B cell (primary cell): ENCODE data around the gene SEC24D. TPM values are rescaled to one million over a fixed set of nuclear protein-coding genes. Genes with fewer than 3 reads are reported as not detected.

ENCODE experiments used
- ATAC-seq: fragments of 200-7000 bp; cut with Tn5 transposase; one replicate; pipeline ENCODE4 v1.10.0; 2021; ENCODE audit warnings: low read depth, mild to moderate bottlenecking, moderate number of reproducible peaks, moderate library complexity
- CTCF ChIA-PET: fragments of 350-600 bp; sonication (Branson Sonifier 250); formaldehyde crosslinking; loops from one replicate; lab custom pipeline; 2021; ENCODE audit warnings: antibody characterized with exemption, inconsistent platforms; lab: Charles Lee
- POLR2A ChIA-PET: fragments of 350-600 bp; sonication (Branson Sonifier 250); formaldehyde crosslinking; loops from one replicate; lab custom pipeline; 2021; ENCODE audit warnings: antibody characterized with exemption; lab: Charles Lee
- DNase-seq: peaks from one replicate; pipeline ENCODE4 v3.0.0; 2013
- H2AFZ ChIP-seq: 2 replicates; pipeline ENCODE4 v1.6.1; 2012; ENCODE audit warnings: mild to moderate bottlenecking, low read depth, low read length; ENCODE audit not compliant: insufficient read depth, poor library complexity, severe bottlenecking
- H3K27ac ChIP-seq, 2 donors: 1 replicate in 1 of 2; 2 replicates in 1 of 2; pipeline ENCODE4 v1.5.1; 2012 to 2013; ENCODE audit warnings: low read length in 2 of 2, mild to moderate bottlenecking in 2 of 2, moderate library complexity in 1 of 2
- H3K27me3 ChIP-seq, 4 experiments: fragments of 200-600 bp in 1 of 4; sonication (generic) in 1 of 4; replicated peaks in 1 of 4; 1 replicate in 2 of 4; 2 replicates in 2 of 4; pipeline versions ENCODE4 v1.6.1 to v1.7.0; 2013 to 2016; ENCODE audit warnings: low read length in 3 of 4, mild to moderate bottlenecking in 2 of 4, mixed read lengths in 1 of 4, moderate library complexity in 1 of 4; ENCODE audit not compliant: insufficient read depth in 4 of 4, control insufficient read depth in 3 of 4; ENCODE audit errors: control extremely low read depth in 1 of 4
- H3K36me3 ChIP-seq, 2 experiments: replicated peaks in 1 of 2; 1 replicate in 1 of 2; 2 replicates in 1 of 2; pipeline versions ENCODE4 v1.6.1 to v1.7.1; 2013; ENCODE audit warnings: low read length in 1 of 2; ENCODE audit not compliant: insufficient read depth in 2 of 2, control insufficient read depth in 1 of 2; ENCODE audit errors: control extremely low read depth in 1 of 2, extremely low read depth in 1 of 2
- H3K4me1 ChIP-seq, 2 donors: fragments of 200-600 bp in 1 of 2; sonication (generic) in 1 of 2; 1 replicate in 1 of 2; 2 replicates in 1 of 2; pipeline versions ENCODE4 v1.5.1 to v1.6.1; 2013 to 2017; ENCODE audit warnings: low read length in 2 of 2; ENCODE audit not compliant: control insufficient read depth in 2 of 2, insufficient read depth in 2 of 2
- H3K4me2 ChIP-seq: replicated peaks from 2 replicates; pipeline ENCODE3; 2012; ENCODE audit warnings: mild to moderate bottlenecking, low read depth, low read length; ENCODE audit not compliant: poor library complexity, severe bottlenecking
- H3K4me3 ChIP-seq, 5 experiments: fragments of 200-600 bp in 1 of 5; sonication (generic) in 1 of 5; 1 replicate in 3 of 5; 2 replicates in 2 of 5; pipeline versions ENCODE4 v1.5.1 to v1.7.0; 2011 to 2016; ENCODE audit warnings: low read length in 4 of 5, mild to moderate bottlenecking in 4 of 5, low read depth in 2 of 5, control low read depth in 1 of 5, moderate library complexity in 1 of 5; ENCODE audit not compliant: insufficient read depth in 1 of 5; ENCODE audit errors: control extremely low read depth in 1 of 5, extremely low read depth in 1 of 5
- H3K79me2 ChIP-seq: fragments of 200-600 bp; sonication (generic); one replicate; pipeline ENCODE4 v1.6.0; 2016; ENCODE audit warnings: low read length; ENCODE audit not compliant: control insufficient read depth, insufficient read depth
- H3K9ac ChIP-seq: fragments of 200-600 bp; sonication (generic); 2 replicates; pipeline ENCODE4 v1.6.1; 2017; ENCODE audit warnings: mild to moderate bottlenecking, low read length, moderate library complexity
- H3K9me3 ChIP-seq, 3 donors: one replicate each; pipeline versions ENCODE4 v1.6.1 to v1.7.1; 2013; ENCODE audit warnings: low read length in 2 of 3; ENCODE audit not compliant: control insufficient read depth in 2 of 3, insufficient read depth in 1 of 3; ENCODE audit errors: control extremely low read depth in 1 of 3
- H4K20me1 ChIP-seq: 2 replicates; pipeline ENCODE4 v1.6.0; 2012; ENCODE audit warnings: mild to moderate bottlenecking, low read length; ENCODE audit not compliant: insufficient read depth, control insufficient read depth, poor library complexity, severe bottlenecking
- H3K27ac Mint-ChIP-seq: one replicate; pipeline ENCODE4 v1.8.0; 2021; ENCODE audit warnings: mixed read lengths
- H3K27me3 Mint-ChIP-seq: one replicate; pipeline ENCODE4 v1.8.0; 2021; ENCODE audit warnings: mixed read lengths
- H3K4me1 Mint-ChIP-seq: one replicate; pipeline ENCODE4 v1.8.0; 2021; ENCODE audit warnings: mixed read lengths
- H3K4me3 Mint-ChIP-seq: one replicate; pipeline ENCODE4 v1.8.0; 2021; ENCODE audit warnings: mixed read lengths
- H3K9me3 Mint-ChIP-seq: one replicate; pipeline ENCODE4 v1.8.0; 2022; ENCODE audit warnings: mixed read lengths; ENCODE audit not compliant: insufficient read depth
- EZH2 ChIP-seq: IDR thresholded peaks from 2 replicates; pipeline ENCODE4 v1.6.1; 2012; ENCODE audit warnings: borderline replicate concordance, low read depth, mild to moderate bottlenecking, moderate library complexity, low read length; ENCODE audit not compliant: insufficient read depth, poor library complexity, severe bottlenecking
- WGBS: methylation state at CpG from one replicate; pipeline ENCODE4 v1.1.5; 2013; ENCODE audit warnings: missing lambda C conversion rate; ENCODE audit not compliant: insufficient coverage; 5-methylcytosine and 5-hydroxymethylcytosine counted together
- intact Hi-C: fragments of 100-400 bp; cut with micrococcal nuclease; formaldehyde crosslinking; loops from one replicate; pipeline ENCODE4 v1.10.0; 2022
- polyA plus RNA-seq: library from polyadenylated mRNA; depleted of rRNA; stranded (reverse); fragments of >200 nt; gene quantifications from 2 replicates; pipeline ENCODE4 v1.2.3, GENCODE V29; 2012
- total RNA-seq, 2 donors: library from RNA; stranded (reverse); fragments of 120-200 nt in 1 of 2; gene quantifications; 1 replicate in 1 of 2; 2 replicates in 1 of 2; pipeline versions ENCODE4 v1.2.3 to v1.2.4, GENCODE V29; 2013 to 2022
- TF ChIP-seq, protein P1 (sequence below): fragments of 200-600 bp; IDR thresholded peaks from one replicate; pipeline ENCODE4 v1.8.0; 2022; ENCODE audit warnings: antibody characterized with exemption, mild to moderate bottlenecking

Gene SEC24D
- total and polyA plus RNA-seq, 2 donors (not counting 1 experiment from before 2014, with no cell fraction given) = 7.1 to 15.8 TPM

DNA sequence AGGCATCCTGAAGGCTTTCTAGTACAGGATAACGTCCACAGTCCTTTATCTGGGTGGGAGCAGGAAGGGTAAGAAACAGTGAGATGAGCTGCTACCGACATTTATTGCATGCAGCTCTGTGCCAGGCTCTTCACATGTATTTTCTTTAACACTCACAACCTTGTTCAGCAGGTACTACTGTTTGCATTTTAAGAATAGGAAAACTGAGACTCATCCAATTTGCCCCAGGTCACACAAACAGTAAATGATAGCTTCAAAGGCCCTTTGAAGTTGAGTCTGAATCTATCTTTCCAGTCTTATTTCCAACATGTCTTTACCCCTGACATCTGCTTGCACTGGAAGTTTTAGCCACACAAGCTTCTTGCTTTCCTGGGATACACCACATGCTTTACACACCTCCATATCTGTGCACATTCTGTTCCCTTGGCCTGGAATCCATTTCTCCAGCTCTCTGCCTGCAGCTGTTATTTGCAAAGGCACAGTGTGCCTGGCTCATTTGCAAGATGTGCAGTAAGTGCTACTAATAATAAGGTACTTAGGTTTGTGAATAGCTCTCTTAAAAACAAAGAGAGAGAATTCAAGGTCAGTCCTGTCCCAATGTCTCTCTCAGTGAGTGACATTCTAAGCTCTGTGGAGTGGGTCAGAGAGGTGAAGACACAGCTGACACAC is 89.5 kb downstream of the SEC24D start:
- ChIA-PET POLR2A (no interaction called here), CTCF (interaction anchor here (0.7 to 2.0 kb wide), 5 partner anchors 8 to 882 kb away, joined by 3 to 4 read pairs (median 3); partner anchors contain the start of gene PDE5A)
- Mint-ChIP-seq H3K4me1 (no peaks in the 10 kb centered on the region), H3K27ac (no peak overlapping the region), H3K9me3 (no peaks in the 10 kb centered on the region), H3K27me3 (no peaks in the 10 kb centered on the region), H3K4me3 (no peak overlapping the region)
- Histone ChIP-seq H2AFZ (no peak overlapping the region), H3K79me2 (no peaks in the 10 kb centered on the region), H3K27ac (no peak overlapping the region), H3K9ac (no peak overlapping the region), H3K27me3 (no peaks in the 10 kb centered on the region), H3K36me3 (peaks cover 0 to 10% of the 10 kb centered on the region in 2 experiments), H3K4me2 (no peak overlapping the region), H4K20me1 (no peaks in the 10 kb centered on the region), H3K9me3 (no peaks in the 10 kb centered on the region), H3K4me1 (no peaks in the 10 kb centered on the region), H3K4me3 (no peak overlapping the region)
- intact Hi-C loops = no loop called here
- ATAC-seq (no peak), DNase-seq (no peak)
- TF ChIP-seq, protein P1, sequence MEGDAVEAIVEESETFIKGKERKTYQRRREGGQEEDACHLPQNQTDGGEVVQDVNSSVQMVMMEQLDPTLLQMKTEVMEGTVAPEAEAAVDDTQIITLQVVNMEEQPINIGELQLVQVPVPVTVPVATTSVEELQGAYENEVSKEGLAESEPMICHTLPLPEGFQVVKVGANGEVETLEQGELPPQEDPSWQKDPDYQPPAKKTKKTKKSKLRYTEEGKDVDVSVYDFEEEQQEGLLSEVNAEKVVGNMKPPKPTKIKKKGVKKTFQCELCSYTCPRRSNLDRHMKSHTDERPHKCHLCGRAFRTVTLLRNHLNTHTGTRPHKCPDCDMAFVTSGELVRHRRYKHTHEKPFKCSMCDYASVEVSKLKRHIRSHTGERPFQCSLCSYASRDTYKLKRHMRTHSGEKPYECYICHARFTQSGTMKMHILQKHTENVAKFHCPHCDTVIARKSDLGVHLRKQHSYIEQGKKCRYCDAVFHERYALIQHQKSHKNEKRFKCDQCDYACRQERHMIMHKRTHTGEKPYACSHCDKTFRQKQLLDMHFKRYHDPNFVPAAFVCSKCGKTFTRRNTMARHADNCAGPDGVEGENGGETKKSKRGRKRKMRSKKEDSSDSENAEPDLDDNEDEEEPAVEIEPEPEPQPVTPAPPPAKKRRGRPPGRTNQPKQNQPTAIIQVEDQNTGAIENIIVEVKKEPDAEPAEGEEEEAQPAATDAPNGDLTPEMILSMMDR = no peak
- TF ChIP-seq EZH2 = no peak
- WGBS = 89% methylated on average over 1 of the region's 2 CpGs

DNA sequence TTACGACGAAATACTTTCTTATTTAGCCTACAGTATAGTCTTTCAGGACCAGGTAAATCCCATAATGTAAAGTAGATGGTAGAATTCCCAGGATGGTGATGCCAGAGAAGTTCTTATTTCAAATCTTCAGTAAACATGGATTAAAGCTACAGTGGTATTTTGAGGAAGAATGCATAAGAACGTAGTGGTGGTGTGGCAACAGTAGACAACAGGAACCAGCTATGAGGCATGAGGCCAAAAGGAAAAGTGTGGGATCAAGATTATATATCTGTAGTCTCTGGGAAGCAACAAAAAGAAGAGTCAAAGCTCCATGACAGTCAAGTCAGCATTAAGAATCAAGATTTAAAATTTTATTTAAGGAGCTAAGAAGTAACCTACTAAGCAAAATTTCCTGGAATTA is 90.6 kb downstream of the SEC24D start:
- ChIA-PET CTCF (interaction anchor here (1.1 to 2.0 kb wide), 4 partner anchors 26 to 145 kb away, joined by 3 to 4 read pairs (median 4); no protein-coding TSS in a partner anchor), POLR2A (no interaction called here)
- Mint-ChIP-seq H3K27ac (no peak overlapping the region), H3K4me1 (no peaks in the 10 kb centered on the region), H3K27me3 (no peaks in the 10 kb centered on the region), H3K4me3 (no peak overlapping the region), H3K9me3 (no peaks in the 10 kb centered on the region)
- H3K4me1 ChIP-seq = no peaks in the 10 kb centered on the region
- no peaks in the 10 kb centered on the region for H3K9me3 ChIP-seq
- no peaks in the 10 kb centered on the region for H3K27me3 ChIP-seq
- no peaks in the 10 kb centered on the region for H4K20me1 ChIP-seq
- no peak overlapping the region for H3K9ac ChIP-seq
- no peak overlapping the region for H3K4me2 ChIP-seq
- DNase-seq (no peak), ATAC-seq (no peak)
- H3K27ac ChIP-seq = no peak overlapping the region
- WGBS = 50% methylated on average over 1 of the region's 3 CpGs
- H3K36me3 ChIP-seq = peaks cover 0 to 5% of the 10 kb centered on the region in 2 experiments
- TF ChIP-seq, protein P1 = no peak
- TF ChIP-seq EZH2 = no peak
- no peak overlapping the region for H3K4me3 ChIP-seq
- H3K79me2 ChIP-seq = no peaks in the 10 kb centered on the region
- H2AFZ ChIP-seq = no peak overlapping the region
- intact Hi-C loops = no loop called here
